MG63 (cell line): Measurements from ENCODE around the gene CARD19. TPM values are rescaled to one million over a fixed set of nuclear protein-coding genes. Genes with fewer than 3 reads are reported as not detected.

Source experiments
- DNase-seq: peaks from one replicate; pipeline ENCODE4 v3.0.0-alpha.2; 2020
- H3K27me3 ChIP-seq: fragments of 250-450 bp; sonication (Bioruptor Pico); 2 replicates; pipeline ENCODE4 v1.5.1; 2020; ENCODE audit warnings: mild to moderate bottlenecking, moderate library complexity
- H3K36me3 ChIP-seq: fragments of 250-450 bp; sonication (Bioruptor Pico); 2 replicates; pipeline ENCODE4 v1.5.1; 2020; ENCODE audit warnings: mild to moderate bottlenecking, moderate library complexity
- H3K4me3 ChIP-seq: fragments of 250-450 bp; sonication (Bioruptor Pico); 2 replicates; pipeline ENCODE4 v1.5.1; 2020; ENCODE audit warnings: mild to moderate bottlenecking, moderate library complexity
- H3K9me3 ChIP-seq: fragments of 250-450 bp; sonication (Bioruptor Pico); 2 replicates; pipeline ENCODE4 v1.5.1; 2020; ENCODE audit warnings: mild to moderate bottlenecking, moderate library complexity
- total RNA-seq: library from RNA; depleted of rRNA; stranded (reverse); fragments of >200 nt; shearing (Covaris generic); gene quantifications from 2 replicates; pipeline ENCODE4 v1.2.3, GENCODE V29; 2014; ENCODE audit warnings: low replicate concordance; rRNA removed

The CARD19 gene
- total RNA-seq: 77.4 and 103 TPM in 2 replicates

- peak; percentile 55 for DNase-seq
- Histone ChIP-seq H3K27me3 (no peaks in the 10 kb centered on the region), H3K9me3 (peaks cover 8% of the 10 kb centered on the region), H3K36me3 (no peaks in the 10 kb centered on the region; the same call in 1 of the 2 replicates), H3K4me3 (peak within 1 kb of the TSS; percentile 76)
These were observed at the start of gene CARD19 for GRCh38 chr9:93096131-93096802. Gene CARD19, plus strand, starts transcription at chr9:93096217. Its CDS starts 129 bp downstream, at chr9:93096346.

GRCh38 chr9:93048566-93049448 is 47.2 kb upstream of the CARD19 start:
- Histone ChIP-seq H3K4me3 (no peak overlapping the region), H3K9me3 (no peaks in the 10 kb centered on the region), H3K27me3 (no peaks in the 10 kb centered on the region), H3K36me3 (no peaks in the 10 kb centered on the region)
- no peak for DNase-seq

- Histone ChIP-seq H3K4me3 (no peak overlapping the region), H3K9me3 (no peaks in the 10 kb centered on the region), H3K27me3 (no peaks in the 10 kb centered on the region), H3K36me3 (no peaks in the 10 kb centered on the region)
- DNase-seq: no peak
These were observed 46.5 kb upstream of the CARD19 start for GRCh38 chr9:93049491-93049890.

- H3K36me3 ChIP-seq: no peaks in the 10 kb centered on the region
- DNase-seq: no peak
These were observed 45.8 kb upstream of the CARD19 start for GRCh38 chr9:93050231-93050630.

GRCh38 chr9:93051680-93052089 is 44.3 kb upstream of the CARD19 start:
- Histone ChIP-seq H3K4me3 (no peak overlapping the region), H3K27me3 (no peaks in the 10 kb centered on the region), H3K36me3 (no peaks in the 10 kb centered on the region), H3K9me3 (no peaks in the 10 kb centered on the region)
- DNase-seq: peak; percentile 58

More at GRCh38 chr9:93050231-93050630, 45.8 kb upstream of the CARD19 start:
- Histone ChIP-seq H3K27me3 (no peaks in the 10 kb centered on the region), H3K4me3 (no peak overlapping the region), H3K9me3 (no peaks in the 10 kb centered on the region)

GRCh38 chr9:93052791-93053540 is 43.1 kb upstream of the CARD19 start:
- Histone ChIP-seq H3K4me3 (no peak overlapping the region), H3K9me3 (no peaks in the 10 kb centered on the region), H3K27me3 (no peaks in the 10 kb centered on the region), H3K36me3 (no peaks in the 10 kb centered on the region)
- no peak for DNase-seq

- H3K36me3 ChIP-seq: no peaks in the 10 kb centered on the region
- H3K4me3 ChIP-seq: no peak overlapping the region
- no peaks in the 10 kb centered on the region for H3K27me3 ChIP-seq
- no peak for DNase-seq
- no peaks in the 10 kb centered on the region for H3K9me3 ChIP-seq
These were observed 42.2 kb upstream of the CARD19 start for GRCh38 chr9:93053781-93054331.

- Histone ChIP-seq H3K27me3 (no peaks in the 10 kb centered on the region), H3K9me3 (no peaks in the 10 kb centered on the region), H3K36me3 (no peaks in the 10 kb centered on the region), H3K4me3 (no peak overlapping the region)
- no peak for DNase-seq
These were observed 41.0 kb upstream of the CARD19 start for GRCh38 chr9:93054758-93055704.

GRCh38 chr9:93057042-93057702 is 38.8 kb upstream of the CARD19 start:
- Histone ChIP-seq H3K9me3 (no peaks in the 10 kb centered on the region), H3K4me3 (no peak overlapping the region), H3K36me3 (no peaks in the 10 kb centered on the region), H3K27me3 (no peaks in the 10 kb centered on the region)
- DNase-seq: no peak

- no peaks in the 10 kb centered on the region for H3K9me3 ChIP-seq
- no peak for DNase-seq
- H3K27me3 ChIP-seq: no peaks in the 10 kb centered on the region
- no peak overlapping the region for H3K4me3 ChIP-seq
- H3K36me3 ChIP-seq: no peaks in the 10 kb centered on the region
These were observed 38.2 kb upstream of the CARD19 start for GRCh38 chr9:93057703-93058354.

- no peaks in the 10 kb centered on the region for H3K36me3 ChIP-seq
- no peaks in the 10 kb centered on the region for H3K27me3 ChIP-seq
- no peak for DNase-seq
- no peaks in the 10 kb centered on the region for H3K9me3 ChIP-seq
- H3K4me3 ChIP-seq: no peak within 1 kb of the TSS
These were observed 37.5 kb upstream of the CARD19 start, which contains the start of gene SUSD3 for GRCh38 chr9:93058355-93059010. Gene SUSD3, plus strand, starts transcription at chr9:93058701. Its CDS starts 42 bp downstream, at chr9:93058743.

- no peak for DNase-seq
- no peaks in the 10 kb centered on the region for H3K36me3 ChIP-seq
- no peak overlapping the region for H3K4me3 ChIP-seq
These were observed 36.9 kb upstream of the CARD19 start for GRCh38 chr9:93059011-93059714.

GRCh38 chr9:93059715-93060578 is 36.1 kb upstream of the CARD19 start:
- no peak for DNase-seq
- no peaks in the 10 kb centered on the region for H3K27me3 ChIP-seq

More at GRCh38 chr9:93059011-93059714, 36.9 kb upstream of the CARD19 start:
- Histone ChIP-seq H3K9me3 (no peaks in the 10 kb centered on the region), H3K27me3 (no peaks in the 10 kb centered on the region)

More at GRCh38 chr9:93059715-93060578, 36.1 kb upstream of the CARD19 start:
- H3K4me3 ChIP-seq: no peak overlapping the region
- H3K36me3 ChIP-seq: no peaks in the 10 kb centered on the region
- H3K9me3 ChIP-seq: no peaks in the 10 kb centered on the region
